Esophagus muscularis mucosa (tissue), 4 donors: Measurements from ENCODE around the gene ADGRV1. TPM values are rescaled to one million over a fixed set of nuclear protein-coding genes. Genes with fewer than 3 reads are reported as not detected.

Experiments
- DNase-seq: peaks from one replicate; pipeline ENCODE4 v3.0.0-alpha.2; 2017; ENCODE audit errors: extremely low spot score
- H3K27ac ChIP-seq, 4 donors: fragments of 200-600 bp; sonication (generic); replicated peaks in 1 of 4; 1 replicate in 3 of 4; 2 replicates in 1 of 4; pipeline ENCODE4 v1.5.1; 2016 to 2019; ENCODE audit warnings: mild to moderate bottlenecking in 1 of 4
- H3K27me3 ChIP-seq, 4 donors: fragments of 200-600 bp; sonication (generic); one replicate each; pipeline versions ENCODE4 v1.5.1 to v1.6.0; 2016 to 2019
- H3K36me3 ChIP-seq, 4 donors: fragments of 200-600 bp; sonication (generic); one replicate each; pipeline ENCODE4 v1.5.1; 2016 to 2019
- H3K4me1 ChIP-seq, 4 donors: fragments of 200-600 bp; sonication (generic); one replicate each; pipeline ENCODE4 v1.5.1; 2016 to 2019
- H3K4me3 ChIP-seq, 4 donors: fragments of 200-600 bp; sonication (generic); 1 replicate in 2 of 4; 2 replicates in 2 of 4; pipeline ENCODE4 v1.5.1; 2016 to 2019; ENCODE audit warnings: mild to moderate bottlenecking in 4 of 4, moderate library complexity in 1 of 4
- H3K9me3 ChIP-seq, 4 donors: fragments of 200-600 bp; sonication (generic); 1 replicate in 3 of 4; 2 replicates in 1 of 4; pipeline ENCODE4 v1.5.1; 2016 to 2019
- CTCF ChIP-seq, 3 experiments: fragments of 200-600 bp in 2 of 3; fragments of 450-650 bp in 1 of 3; sonication (generic) in 2 of 3; IDR thresholded peaks; one replicate each; pipeline ENCODE4 v1.5.1; 2017 to 2019; ENCODE audit warnings: antibody characterized with exemption in 3 of 3, mild to moderate bottlenecking in 2 of 3, moderate library complexity in 1 of 3
- EP300 ChIP-seq: sonication (generic); formaldehyde crosslinking; IDR thresholded peaks from one replicate; pipeline ENCODE4 v1.6.1; 2017; ENCODE audit warnings: antibody characterized with exemption
- POLR2A ChIP-seq: fragments of 450-650 bp; IDR thresholded peaks from one replicate; pipeline ENCODE4 v1.6.1; 2017; ENCODE audit warnings: antibody characterized with exemption, moderate library complexity, mild to moderate bottlenecking, low read depth
- POLR2AphosphoS5 ChIP-seq, 2 donors: sonication (generic); formaldehyde crosslinking; IDR thresholded peaks; one replicate each; pipeline ENCODE4 v1.6.1; 2017; ENCODE audit warnings: antibody characterized with exemption in 2 of 2
- WGBS: methylation state at CpG from one replicate; pipeline ENCODE4 v1.1.5; 2018; 5-methylcytosine and 5-hydroxymethylcytosine counted together
- intact Hi-C: fragments of 100-400 bp; cut with DNase I; formaldehyde crosslinking; loops from one replicate; pipeline ENCODE4 v1.15.1; 2023
- total RNA-seq, 4 donors: library from RNA; depleted of rRNA; stranded (reverse); fragments of >200 nt; gene quantifications; one replicate each; pipeline versions ENCODE4 v1.1.0 to v1.2.1, GENCODE V29; 2016

ADGRV1 gene
- total RNA-seq, 4 donors from 2014 or later: 0.42 to 1.4 (median 0.54) TPM

- DNase-seq: no peak
- 96% methylated on average over 4 of the region's 4 CpGs for WGBS
- H3K27me3 ChIP-seq: no peaks in the 10 kb centered on the region
- H3K4me3 ChIP-seq: no peak overlapping the region
- H3K36me3 ChIP-seq: no peaks in the 10 kb centered on the region
- H3K4me1 ChIP-seq: peaks cover 0 to 11% (median 7%) of the 10 kb centered on the region in 4 donors
- no peak for TF ChIP-seq POLR2AphosphoS5 (IDR thresholded peaks at IDR 0.05)
- no peak for TF ChIP-seq EP300
- no peak for TF ChIP-seq POLR2A
- no peak for TF ChIP-seq CTCF (IDR thresholded peaks at IDR 0.05)
- H3K27ac ChIP-seq: no peak overlapping the region
- intact Hi-C loops: loop anchor here (10.0 kb wide), 1 partner anchor 227 kb away; no protein-coding TSS in a partner anchor
- H3K9me3 ChIP-seq: no peaks in the 10 kb centered on the region
These were observed 533.1 kb downstream of the ADGRV1 start for GRCh38 chr5:91091471-91092234.

GRCh38 chr5:91092859-91093783 lies 534.5 kb downstream of the ADGRV1 start:
- Histone ChIP-seq H3K9me3 (no peaks in the 10 kb centered on the region), H3K4me1 (peaks cover 0 to 18% (median 13%) of the 10 kb centered on the region in 4 donors), H3K4me3 (no peak overlapping the region), H3K27ac (no peak overlapping the region), H3K27me3 (no peaks in the 10 kb centered on the region), H3K36me3 (no peaks in the 10 kb centered on the region)
- DNase-seq: no peak
- intact Hi-C loops: loop anchor here (10.0 kb wide), 1 partner anchor 228 kb away; no protein-coding TSS in a partner anchor
- WGBS: 92% methylated on average over 8 of the region's 8 CpGs
- TF ChIP-seq POLR2A (no peak), POLR2AphosphoS5 (IDR thresholded peaks at IDR 0.05) (no peak), CTCF (IDR thresholded peaks at IDR 0.05) (no peak), EP300 (no peak)

DNA sequence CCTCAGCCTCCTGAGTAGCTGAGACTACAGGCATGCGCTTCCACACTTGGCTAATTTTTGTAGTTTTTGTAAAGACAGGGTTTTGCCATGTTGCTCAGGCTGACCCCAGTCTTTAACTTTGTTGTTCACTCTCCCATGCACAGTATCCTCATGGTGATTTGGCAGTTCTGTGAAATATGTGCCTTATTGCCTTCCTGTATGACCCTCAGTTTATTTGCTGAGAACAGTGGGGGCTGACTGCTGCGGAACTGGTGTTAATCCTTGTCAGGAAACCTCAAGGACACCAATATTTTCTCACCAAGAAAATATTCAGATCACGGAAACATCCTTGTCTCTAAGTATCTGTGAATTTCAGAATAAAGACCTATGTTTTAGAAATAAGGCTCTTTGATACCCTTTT lies 536.7 kb downstream of the ADGRV1 start:
- Histone ChIP-seq H3K4me1 (peaks cover 0 to 31% (median 25%) of the 10 kb centered on the region in 4 donors), H3K27ac (no peak overlapping the region), H3K27me3 (no peaks in the 10 kb centered on the region), H3K36me3 (no peaks in the 10 kb centered on the region), H3K4me3 (no peak overlapping the region), H3K9me3 (no peaks in the 10 kb centered on the region)
- intact Hi-C loops: loop anchor here (10.0 kb wide), 1 partner anchor 231 kb away; no protein-coding TSS in a partner anchor
- TF ChIP-seq POLR2AphosphoS5 (IDR thresholded peaks at IDR 0.05): no peak
- TF ChIP-seq POLR2A: no peak
- no peak for TF ChIP-seq EP300
- TF ChIP-seq CTCF (IDR thresholded peaks at IDR 0.05): no peak
- no peak for DNase-seq
- WGBS: 88% methylated on average over 3 of the region's 3 CpGs

DNA sequence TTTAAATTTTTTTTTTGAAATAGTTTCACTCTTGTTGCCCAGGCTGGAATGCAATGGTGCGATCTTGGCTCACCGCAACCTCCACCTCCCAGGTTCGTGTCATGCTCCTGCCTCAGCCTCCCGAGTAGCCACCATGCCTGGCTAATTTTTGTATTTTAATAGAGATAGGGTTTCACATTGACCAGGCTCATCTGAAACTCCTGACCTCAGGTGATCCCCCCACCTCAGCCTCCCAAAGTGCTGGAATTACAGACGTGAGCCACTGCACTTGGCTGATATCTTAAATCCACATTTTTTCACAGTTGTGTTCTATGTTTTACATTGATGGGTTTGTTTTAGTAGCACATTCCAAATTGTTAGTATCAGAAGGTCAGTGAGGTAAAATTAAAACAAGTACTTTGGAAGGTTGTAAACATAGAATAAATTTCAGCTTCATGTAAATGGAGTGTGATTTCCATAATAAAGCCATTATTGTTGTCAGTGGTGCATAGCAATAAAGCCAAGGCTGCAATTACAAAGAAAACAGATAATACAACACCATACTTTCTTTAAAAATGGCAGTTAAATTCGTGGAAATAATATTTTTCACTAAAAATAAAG lies 537.3 kb downstream of the ADGRV1 start:
- no peak overlapping the region for H3K27ac ChIP-seq
- TF ChIP-seq CTCF (IDR thresholded peaks at IDR 0.05): no peak
- no peak for TF ChIP-seq POLR2A
- no peak for TF ChIP-seq EP300
- no peak for TF ChIP-seq POLR2AphosphoS5 (IDR thresholded peaks at IDR 0.05)

More for the DNA sequence above, 537.3 kb downstream of the ADGRV1 start:
- no peak for DNase-seq
- intact Hi-C loops: loop anchor here (10.0 kb wide), 1 partner anchor 231 kb away; no protein-coding TSS in a partner anchor
- H3K4me3 ChIP-seq: no peak overlapping the region
- H3K9me3 ChIP-seq: no peaks in the 10 kb centered on the region
- 84% methylated on average over 6 of the region's 6 CpGs for WGBS
- H3K4me1 ChIP-seq: peaks cover 0 to 31% (median 25%) of the 10 kb centered on the region in 4 donors
- H3K27me3 ChIP-seq: no peaks in the 10 kb centered on the region
- H3K36me3 ChIP-seq: no peaks in the 10 kb centered on the region
